Measurements from ENCODE around the gene C16orf54.

GRCh38 chr16:29705030-29705429 lies 40.8 kb downstream of the C16orf54 start:
- TF ChIP-seq YY1 (IDR thresholded peaks at IDR 0.05; ENCODE audit: low read depth, low read length) (no peak), POLR2A (IDR thresholded peaks at IDR 0.05; ENCODE audit: low read depth, low read length) (no peak)

Data from GM12878 (cell line).